KMS-11 (cell line): ENCODE data around the gene CADPS2.

ENCODE experiments used
- H2AFZ ChIP-seq: fragments of 200-600 bp; sonication (generic); 2 replicates; pipeline ENCODE4 v1.6.1; 2016; ENCODE audit warnings: antibody characterized with exemption, mixed run types, low read depth
- H3K27ac ChIP-seq: fragments of 200-600 bp; sonication (generic); 2 replicates; pipeline ENCODE4 v1.6.1; 2016; ENCODE audit warnings: mild to moderate bottlenecking, mixed run types
- H3K27me3 ChIP-seq: fragments of 200-600 bp; sonication (generic); 2 replicates; pipeline ENCODE4 v1.6.1; 2017; ENCODE audit warnings: mild to moderate bottlenecking, low read depth, mixed run types, moderate library complexity; ENCODE audit not compliant: insufficient read depth
- H3K36me3 ChIP-seq: fragments of 200-600 bp; sonication (generic); 2 replicates; pipeline ENCODE4 v1.6.1; 2017; ENCODE audit warnings: mild to moderate bottlenecking, mixed run types; ENCODE audit not compliant: insufficient read depth
- H3K4me1 ChIP-seq: fragments of 200-600 bp; sonication (generic); 2 replicates; pipeline ENCODE4 v1.6.1; 2016; ENCODE audit warnings: mild to moderate bottlenecking, low read depth, mixed run types; ENCODE audit not compliant: poor library complexity, severe bottlenecking
- H3K4me2 ChIP-seq: fragments of 200-600 bp; sonication (generic); 2 replicates; pipeline ENCODE4 v1.7.0; 2016; ENCODE audit warnings: mild to moderate bottlenecking, mixed run types
- H3K4me3 ChIP-seq: fragments of 200-600 bp; sonication (generic); IDR thresholded peaks from 2 replicates; pipeline ENCODE4 v1.6.1; 2017; ENCODE audit warnings: low read depth, low read length, mixed read lengths; ENCODE audit not compliant: insufficient read depth
- H3K79me2 ChIP-seq: fragments of 200-600 bp; sonication (generic); 2 replicates; pipeline ENCODE4 v1.6.1; 2016; ENCODE audit warnings: low read depth, mixed run types; ENCODE audit not compliant: insufficient read depth
- H3K9ac ChIP-seq: fragments of 200-600 bp; sonication (generic); 2 replicates; pipeline ENCODE4 v1.6.1; 2016; ENCODE audit warnings: mild to moderate bottlenecking, mixed run types
- H4K20me1 ChIP-seq: fragments of 200-600 bp; sonication (generic); 2 replicates; pipeline ENCODE4 v1.6.1; 2016; ENCODE audit warnings: mild to moderate bottlenecking, mixed run types; ENCODE audit not compliant: insufficient read depth
- TF ChIP-seq, protein P1 (sequence below): fragments of 200-600 bp; sonication (generic); conservative IDR thresholded peaks from 2 replicates; pipeline ENCODE4 v1.6.1; 2017; ENCODE audit warnings: low read depth, mild to moderate bottlenecking, antibody characterized with exemption, low read length, moderate library complexity, mixed read lengths

Gene CADPS2

DNA sequence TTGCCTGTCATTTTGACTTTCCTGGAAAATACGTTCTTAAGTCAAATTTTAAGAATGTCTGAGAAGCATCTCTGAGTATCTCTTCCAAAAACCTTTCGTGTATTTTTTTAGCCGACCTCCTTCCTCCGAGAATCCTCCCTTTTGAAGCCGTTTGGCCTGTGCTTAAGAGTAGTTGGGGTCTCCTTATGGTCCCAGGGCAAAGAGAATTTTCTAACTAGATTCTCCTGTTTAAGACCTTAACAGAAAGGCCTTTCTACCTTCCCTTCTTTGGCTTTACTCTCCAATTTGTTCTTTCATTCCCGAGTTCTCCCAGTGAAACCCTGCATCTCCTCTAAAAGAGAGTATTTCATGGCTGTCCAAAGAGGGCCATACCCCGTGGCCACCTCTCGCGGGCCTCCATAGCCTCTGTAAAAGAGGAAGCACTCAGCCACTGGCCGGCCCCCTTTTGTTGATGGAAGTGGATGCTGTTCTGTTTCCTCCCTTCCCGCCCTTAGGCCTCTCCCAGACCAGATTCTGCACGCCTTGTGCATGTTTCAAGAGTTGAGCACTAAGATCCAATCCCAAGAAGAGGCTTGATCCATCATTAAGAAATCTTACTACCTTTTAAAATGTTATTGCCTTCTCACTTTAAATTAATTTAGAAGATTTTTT is 575.1 kb downstream of the CADPS2 start:
- Histone ChIP-seq H3K4me3 (no peak overlapping the region), H3K79me2 (peaks cover 38% of the 10 kb centered on the region), H3K36me3 (no peaks in the 10 kb centered on the region), H3K4me2 (peak overlapping the region; percentile 72), H2AFZ (peak overlapping the region; percentile 82), H3K27me3 (no peaks in the 10 kb centered on the region), H3K4me1 (peaks cover 12% of the 10 kb centered on the region), H4K20me1 (no peaks in the 10 kb centered on the region; the same call in 1 of the 2 replicates), H3K9ac (peak overlapping the region; percentile 75; the same call in 1 of the 2 replicates), H3K27ac (peak overlapping the region; percentile 79)
- TF ChIP-seq, protein P1, sequence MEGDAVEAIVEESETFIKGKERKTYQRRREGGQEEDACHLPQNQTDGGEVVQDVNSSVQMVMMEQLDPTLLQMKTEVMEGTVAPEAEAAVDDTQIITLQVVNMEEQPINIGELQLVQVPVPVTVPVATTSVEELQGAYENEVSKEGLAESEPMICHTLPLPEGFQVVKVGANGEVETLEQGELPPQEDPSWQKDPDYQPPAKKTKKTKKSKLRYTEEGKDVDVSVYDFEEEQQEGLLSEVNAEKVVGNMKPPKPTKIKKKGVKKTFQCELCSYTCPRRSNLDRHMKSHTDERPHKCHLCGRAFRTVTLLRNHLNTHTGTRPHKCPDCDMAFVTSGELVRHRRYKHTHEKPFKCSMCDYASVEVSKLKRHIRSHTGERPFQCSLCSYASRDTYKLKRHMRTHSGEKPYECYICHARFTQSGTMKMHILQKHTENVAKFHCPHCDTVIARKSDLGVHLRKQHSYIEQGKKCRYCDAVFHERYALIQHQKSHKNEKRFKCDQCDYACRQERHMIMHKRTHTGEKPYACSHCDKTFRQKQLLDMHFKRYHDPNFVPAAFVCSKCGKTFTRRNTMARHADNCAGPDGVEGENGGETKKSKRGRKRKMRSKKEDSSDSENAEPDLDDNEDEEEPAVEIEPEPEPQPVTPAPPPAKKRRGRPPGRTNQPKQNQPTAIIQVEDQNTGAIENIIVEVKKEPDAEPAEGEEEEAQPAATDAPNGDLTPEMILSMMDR: no peak

DNA sequence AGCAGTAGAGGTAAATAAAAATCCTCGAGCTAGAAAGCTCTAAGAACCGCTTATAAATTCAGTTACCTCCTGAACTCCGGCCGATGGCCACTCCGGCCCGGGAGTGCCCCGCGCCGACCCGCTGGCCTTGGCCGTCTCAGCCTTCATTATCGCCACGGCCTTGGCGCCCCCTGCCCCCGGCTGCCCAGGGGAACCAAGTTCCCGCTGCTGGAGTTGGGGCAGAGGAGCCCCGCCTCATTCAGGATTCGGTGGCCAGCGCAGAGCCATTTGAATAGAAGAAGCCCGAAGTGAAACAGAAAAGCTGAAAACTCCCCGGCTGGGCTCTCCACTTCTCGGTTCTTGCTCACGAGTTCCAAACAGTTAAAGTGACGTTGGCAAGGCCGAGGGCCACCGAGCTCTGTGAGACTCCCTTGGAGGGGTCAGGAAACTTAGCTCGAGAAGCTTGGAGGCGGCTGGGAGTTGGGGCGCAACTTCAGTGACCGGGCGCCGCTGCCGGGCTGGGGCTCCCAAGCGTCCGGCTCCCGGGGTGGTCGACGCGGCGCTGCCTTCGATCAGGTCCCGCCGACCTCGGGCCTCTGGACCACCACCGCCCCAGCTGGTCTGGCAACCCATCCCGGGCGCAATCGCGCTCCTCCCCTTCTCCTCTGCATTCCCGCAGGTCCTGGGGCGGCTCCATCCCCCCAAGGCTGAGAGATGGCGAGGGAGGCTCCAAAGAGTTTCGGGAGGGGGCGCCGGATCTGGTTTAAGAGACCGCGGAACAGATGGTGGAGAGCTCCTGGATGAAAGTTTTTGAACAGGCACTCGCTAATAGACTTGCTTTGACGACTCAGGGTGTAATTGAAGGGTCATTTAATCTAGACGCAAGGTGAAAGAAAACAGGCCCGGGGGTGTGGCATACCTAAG is 575.9 kb downstream of the CADPS2 start:
- no peaks in the 10 kb centered on the region for H3K27me3 ChIP-seq
- peak overlapping the region; percentile 75 for H3K9ac ChIP-seq

DNA sequence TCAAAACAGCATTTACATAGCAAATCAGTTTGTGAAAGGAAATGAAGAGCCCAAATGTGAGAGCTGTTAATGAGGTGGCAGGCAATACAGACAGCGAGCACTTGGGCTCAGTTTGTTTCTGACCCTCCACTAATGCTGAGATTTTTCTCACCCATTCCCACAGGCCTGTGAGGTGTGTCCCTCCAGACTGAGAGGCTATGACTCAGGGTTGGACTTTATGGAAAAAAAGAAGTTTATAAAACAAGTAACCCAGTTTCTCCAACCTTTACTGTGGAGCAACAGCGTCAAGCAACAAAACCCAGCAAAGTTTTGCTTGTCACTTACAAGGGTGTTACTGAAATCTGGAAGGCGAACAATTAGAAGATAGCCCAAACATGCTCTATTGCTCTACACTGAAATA is 576.8 kb downstream of the CADPS2 start:
- TF ChIP-seq, protein P1: no peak
- peaks cover 12% of the 10 kb centered on the region for H3K4me1 ChIP-seq
- H2AFZ ChIP-seq: peak overlapping the region; percentile 82
- peak overlapping the region; percentile 72 for H3K4me2 ChIP-seq
- peaks cover 41% of the 10 kb centered on the region for H3K79me2 ChIP-seq
- H3K27ac ChIP-seq: peak overlapping the region; percentile 79
- H3K27me3 ChIP-seq: no peaks in the 10 kb centered on the region
- H3K36me3 ChIP-seq: no peaks in the 10 kb centered on the region
- no peak overlapping the region for H3K4me3 ChIP-seq
- peak overlapping the region; percentile 75 for H3K9ac ChIP-seq
- no peaks in the 10 kb centered on the region; the same call in 1 of the 2 replicates for H4K20me1 ChIP-seq

More for the DNA sequence above, 575.9 kb downstream of the CADPS2 start:
- Histone ChIP-seq H3K4me2 (peak overlapping the region; percentile 72), H3K4me3 (no peak overlapping the region), H3K36me3 (no peaks in the 10 kb centered on the region), H3K4me1 (peaks cover 12% of the 10 kb centered on the region), H2AFZ (peak overlapping the region; percentile 82), H3K27ac (peak overlapping the region; percentile 79), H3K79me2 (peaks cover 41% of the 10 kb centered on the region), H4K20me1 (no peaks in the 10 kb centered on the region; the same call in 1 of the 2 replicates)
- TF ChIP-seq, protein P1: peak; percentile 34; the same call in 1 of the 2 replicates

DNA sequence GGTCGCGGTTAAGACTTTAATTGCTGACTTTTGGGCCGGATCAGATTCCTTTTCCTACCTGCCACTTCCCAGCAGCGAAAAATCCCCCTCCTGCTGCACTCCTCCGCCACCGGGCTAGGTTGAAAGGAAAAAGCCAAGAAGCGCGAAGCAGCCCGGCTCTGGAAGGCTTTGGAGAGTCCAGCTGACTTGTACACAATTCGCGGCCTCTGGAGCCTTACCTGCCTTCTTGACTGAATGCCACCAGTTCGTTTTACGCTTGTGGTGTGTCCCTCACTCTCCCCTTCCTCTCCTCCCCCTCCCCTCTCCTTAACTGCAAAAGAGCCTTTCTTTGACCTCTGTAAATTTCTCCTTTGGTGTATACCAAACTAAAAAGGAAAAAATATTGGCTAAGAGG is 579.0 kb downstream of the CADPS2 start:
- no peak overlapping the region for H3K4me3 ChIP-seq
- H2AFZ ChIP-seq: no peak overlapping the region
- H3K27me3 ChIP-seq: no peaks in the 10 kb centered on the region
- H4K20me1 ChIP-seq: no peaks in the 10 kb centered on the region; the same call in 1 of the 2 replicates
- H3K4me1 ChIP-seq: peaks cover 12% of the 10 kb centered on the region
- H3K9ac ChIP-seq: no peak overlapping the region
- TF ChIP-seq, protein P1: no peak
- H3K79me2 ChIP-seq: peaks cover 41% of the 10 kb centered on the region
- no peaks in the 10 kb centered on the region for H3K36me3 ChIP-seq
- no peak overlapping the region; the same call in 1 of the 2 replicates for H3K4me2 ChIP-seq
- H3K27ac ChIP-seq: no peak overlapping the region; the same call in 1 of the 2 replicates
